NCI-H2081 (cell line): Measurements from ENCODE around the gene CPZ.
"Not testable (repeated sequence)": the region's sequence is repeated elsewhere in the genome, so short reads cannot be mapped to it uniquely, and the experiment has no call there.

ENCODE experiments used
- DNase-seq, 2 experiments: peaks; one replicate each; lab custom pipeline; 2025; lab: John Stamatoyannopoulos, UW

The CPZ gene

DNA sequence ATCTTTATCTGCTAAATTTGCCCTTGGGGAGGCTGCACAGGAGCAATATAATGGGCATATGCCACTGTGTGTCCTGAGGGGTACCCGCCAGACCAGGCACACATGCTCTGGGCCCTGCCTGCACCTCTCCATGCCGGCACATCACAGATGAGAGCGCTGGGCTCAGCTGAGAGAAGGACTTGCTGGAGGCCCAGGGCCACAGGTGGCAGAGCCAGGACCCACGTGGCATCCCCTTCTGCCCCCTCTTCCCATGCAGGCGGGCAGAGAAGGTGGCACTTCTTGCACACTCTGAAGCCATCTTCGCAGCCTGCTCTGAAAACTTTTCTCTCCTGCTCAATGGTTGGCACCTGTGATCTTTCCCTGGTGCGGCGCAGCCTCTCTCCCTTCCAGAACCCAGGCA is 20.1 kb downstream of the CPZ start:
- no peak for DNase-seq

DNA sequence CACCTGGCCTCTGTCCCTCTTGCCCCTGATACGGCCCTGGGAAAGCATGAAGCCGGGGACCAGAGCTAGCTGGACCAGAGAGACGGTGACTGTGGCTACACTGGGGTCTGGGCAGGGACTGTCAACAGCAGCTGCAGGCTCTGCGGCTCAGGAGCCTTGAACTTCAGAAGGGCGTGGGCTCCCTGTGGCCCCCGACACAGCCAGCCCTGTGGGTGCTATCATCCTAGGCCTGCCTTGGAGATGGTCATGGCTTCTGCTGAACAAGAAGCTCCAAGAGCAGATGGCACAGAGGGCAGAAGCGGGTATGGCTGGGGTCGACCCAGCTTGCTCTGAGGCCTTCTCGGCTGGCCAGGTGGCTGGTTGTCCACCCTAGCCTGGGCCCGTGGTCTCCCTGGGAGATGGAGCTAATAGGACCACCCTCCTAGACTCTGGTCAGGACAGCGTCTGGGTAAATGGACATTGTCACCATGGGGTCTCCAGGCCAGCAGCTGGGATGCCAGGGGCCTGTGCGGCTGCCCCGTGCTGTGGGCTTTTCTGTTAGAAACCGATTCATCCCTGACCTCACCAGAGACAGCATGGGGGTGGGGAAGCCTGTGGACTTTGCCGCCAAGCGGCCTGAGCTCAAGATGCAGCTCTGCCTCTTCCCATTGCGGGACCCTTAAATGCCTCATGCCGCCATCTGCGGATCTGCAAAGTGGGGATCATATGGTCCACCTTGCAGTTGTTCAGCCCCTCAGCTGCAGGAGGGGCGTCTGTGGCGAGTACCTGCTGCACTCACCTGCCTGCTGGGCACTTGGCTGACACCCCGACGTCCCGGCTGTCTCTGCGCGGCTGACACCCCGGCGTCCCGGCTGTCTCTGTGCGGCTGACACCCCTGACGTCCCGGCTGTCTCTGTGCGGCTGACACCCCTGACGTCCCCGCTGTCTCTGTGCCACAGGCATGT is 21.1 kb downstream of the CPZ start:
- no peak for DNase-seq

DNA sequence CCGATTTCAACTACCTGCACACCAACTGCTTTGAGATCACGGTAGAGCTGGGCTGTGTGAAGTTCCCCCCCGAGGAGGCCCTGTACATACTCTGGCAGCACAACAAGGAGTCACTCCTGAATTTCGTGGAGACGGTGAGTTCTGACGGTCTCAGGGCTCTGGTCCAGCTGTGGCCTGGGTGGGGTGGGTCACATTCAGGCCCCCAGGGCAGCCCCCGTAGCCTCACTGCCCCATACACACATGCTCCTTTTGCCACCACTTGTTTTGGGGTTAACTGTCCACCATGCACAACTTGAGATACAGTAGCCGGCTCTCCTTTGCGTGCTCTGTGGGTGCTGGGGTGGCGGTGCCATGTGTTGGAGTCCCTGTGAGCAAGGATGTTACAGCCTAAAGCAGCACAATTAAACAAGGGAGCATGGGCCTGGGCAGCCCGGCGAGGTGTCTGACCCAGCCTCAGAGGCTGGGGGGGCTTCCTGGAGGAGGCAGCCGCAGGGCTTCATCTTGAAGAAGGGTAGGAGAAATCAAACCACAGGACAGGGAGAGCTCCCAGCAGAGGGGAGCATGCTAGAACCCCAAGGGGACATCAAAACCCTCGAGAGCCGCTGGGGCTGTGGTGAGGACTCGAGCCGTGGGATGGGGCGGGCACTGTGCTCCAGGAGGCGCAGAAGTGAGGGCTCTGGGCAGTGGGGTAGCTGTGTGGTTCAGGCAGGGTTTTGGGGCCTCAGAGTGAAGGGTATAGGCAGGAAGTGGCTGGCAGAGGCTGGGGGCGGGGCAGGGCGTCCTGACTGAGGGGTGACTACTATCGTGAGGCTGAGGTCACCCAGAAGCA is 22.0 kb downstream of the CPZ start:
- DNase-seq = no peak

DNA sequence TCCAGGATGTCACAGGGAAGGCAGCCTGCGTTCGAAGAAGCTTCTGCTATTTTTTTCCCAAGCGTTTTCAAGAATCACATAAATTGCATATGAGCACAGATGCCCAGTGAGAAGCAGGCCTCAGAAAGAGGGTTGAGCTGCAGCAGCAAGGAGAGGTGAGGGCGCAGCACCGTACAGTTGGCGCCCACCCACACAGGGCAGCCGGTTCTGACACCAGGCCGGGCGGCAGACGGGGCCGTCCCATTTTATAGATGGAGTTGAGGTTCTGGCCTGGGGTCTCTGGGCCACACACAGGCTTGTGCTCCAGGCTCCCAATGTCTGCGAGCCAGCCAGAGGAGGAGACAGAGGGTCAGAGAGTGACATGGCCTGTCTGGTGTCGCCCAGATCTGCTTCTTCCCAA is 22.8 kb downstream of the CPZ start:
- DNase-seq = no peak

DNA sequence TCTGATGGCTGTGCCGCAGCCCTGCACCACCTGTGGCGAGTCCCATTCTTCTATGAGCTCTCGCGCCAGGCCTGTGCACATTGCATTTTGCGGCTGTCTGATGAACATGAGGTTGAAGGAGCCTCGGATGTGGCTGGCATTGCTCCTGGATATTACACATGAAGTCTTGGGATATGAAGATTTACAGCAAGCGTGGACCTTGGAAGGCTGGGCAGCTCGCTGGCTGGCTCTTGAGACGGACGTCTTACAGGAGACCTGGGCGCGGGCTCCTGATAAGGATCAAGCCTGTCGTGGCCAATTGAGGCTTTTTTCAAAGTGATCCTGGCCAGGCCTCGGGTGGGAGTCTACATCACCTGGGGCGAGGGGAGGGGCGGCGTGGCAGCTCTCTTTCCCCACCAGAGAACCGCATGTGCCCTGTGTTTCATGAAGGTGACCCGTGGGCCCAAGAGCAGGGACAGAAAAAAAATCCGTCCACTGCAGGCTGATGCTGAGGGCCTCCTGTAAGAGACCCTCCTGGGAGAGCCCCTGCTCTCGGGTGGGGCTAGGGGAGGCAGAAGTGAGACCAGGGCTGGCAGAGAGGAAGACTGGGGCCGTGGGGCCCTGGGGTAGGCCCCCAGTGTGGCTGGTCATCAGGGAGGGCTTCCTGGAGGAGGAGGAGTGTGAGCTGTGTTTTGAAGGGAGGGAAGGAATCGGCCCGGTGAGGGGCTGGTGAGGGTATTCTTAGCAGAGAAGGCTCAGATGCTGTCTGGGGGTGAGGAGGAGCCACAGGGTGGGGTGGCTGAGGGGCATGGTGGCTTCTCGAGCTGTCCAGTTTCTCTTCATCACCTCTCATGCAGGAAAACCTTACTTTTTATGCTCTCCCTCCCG is 23.6 kb downstream of the CPZ start:
- no peak for DNase-seq

DNA sequence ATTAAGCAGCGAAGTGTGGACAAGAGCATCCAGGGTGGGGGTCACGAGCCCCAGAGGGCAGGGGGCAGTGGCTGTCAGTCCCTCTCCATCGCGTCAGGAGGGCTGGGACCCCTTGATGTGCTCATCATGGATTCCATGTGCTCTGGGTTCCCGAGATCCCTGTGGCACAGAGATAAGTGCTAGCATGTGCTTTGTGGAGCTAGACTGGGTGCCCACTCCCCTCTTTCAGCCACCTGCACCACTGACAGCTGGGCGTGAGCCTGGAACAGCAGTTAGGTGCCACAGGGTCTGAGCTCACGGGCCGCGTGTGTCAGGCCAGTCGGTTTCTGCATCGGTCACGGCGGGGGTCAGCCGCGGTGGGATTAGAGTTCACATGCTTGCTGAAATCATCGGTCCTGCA is 24.3 kb downstream of the CPZ start:
- no peak for DNase-seq

DNA sequence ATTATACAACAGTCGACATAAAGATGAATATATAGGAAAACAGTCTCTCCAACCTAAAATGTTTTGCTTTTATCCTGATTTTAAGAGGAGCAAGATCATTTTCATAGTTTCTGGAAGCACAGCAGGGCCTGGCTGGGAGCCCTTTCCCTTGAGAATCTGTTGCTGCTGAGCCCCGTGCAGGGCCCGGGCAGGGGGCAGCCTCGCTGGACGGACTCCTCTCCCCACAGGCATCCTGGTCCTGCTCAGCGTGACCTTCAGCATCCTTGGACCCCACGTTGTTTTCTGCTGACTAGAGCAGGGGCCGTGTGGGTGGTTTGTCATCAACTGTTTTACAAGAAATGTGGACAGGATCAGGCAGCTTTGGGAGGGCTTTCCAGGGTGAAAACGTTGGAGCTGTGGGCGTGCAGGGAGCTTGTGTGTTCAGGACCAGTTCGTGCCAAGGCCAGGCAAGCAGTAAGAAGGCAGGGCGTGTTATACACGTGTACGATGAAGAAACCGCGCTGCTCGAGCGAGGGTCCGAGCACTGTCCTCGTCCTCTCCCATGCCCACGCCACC is 25.0 kb downstream of the CPZ start:
- no peak for DNase-seq

DNA sequence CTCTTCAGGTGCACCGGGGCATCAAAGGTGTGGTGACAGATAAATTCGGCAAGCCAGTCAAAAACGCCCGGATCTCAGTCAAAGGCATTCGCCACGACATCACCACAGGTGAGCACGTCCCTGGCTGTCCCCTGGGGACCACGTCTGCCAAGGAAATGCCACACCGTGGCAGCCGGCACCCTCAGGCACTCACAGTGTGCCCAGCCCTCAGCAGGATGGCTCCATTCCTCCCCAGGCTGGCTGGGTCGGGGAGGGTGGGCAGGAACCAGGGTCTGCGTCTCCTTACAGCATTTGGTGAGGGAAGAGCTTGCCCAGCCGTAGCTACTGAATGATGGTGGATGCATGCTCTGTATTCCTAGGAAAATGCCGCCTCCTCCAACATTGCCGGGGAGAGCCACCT is 25.9 kb downstream of the CPZ start:
- no peak for DNase-seq

DNA sequence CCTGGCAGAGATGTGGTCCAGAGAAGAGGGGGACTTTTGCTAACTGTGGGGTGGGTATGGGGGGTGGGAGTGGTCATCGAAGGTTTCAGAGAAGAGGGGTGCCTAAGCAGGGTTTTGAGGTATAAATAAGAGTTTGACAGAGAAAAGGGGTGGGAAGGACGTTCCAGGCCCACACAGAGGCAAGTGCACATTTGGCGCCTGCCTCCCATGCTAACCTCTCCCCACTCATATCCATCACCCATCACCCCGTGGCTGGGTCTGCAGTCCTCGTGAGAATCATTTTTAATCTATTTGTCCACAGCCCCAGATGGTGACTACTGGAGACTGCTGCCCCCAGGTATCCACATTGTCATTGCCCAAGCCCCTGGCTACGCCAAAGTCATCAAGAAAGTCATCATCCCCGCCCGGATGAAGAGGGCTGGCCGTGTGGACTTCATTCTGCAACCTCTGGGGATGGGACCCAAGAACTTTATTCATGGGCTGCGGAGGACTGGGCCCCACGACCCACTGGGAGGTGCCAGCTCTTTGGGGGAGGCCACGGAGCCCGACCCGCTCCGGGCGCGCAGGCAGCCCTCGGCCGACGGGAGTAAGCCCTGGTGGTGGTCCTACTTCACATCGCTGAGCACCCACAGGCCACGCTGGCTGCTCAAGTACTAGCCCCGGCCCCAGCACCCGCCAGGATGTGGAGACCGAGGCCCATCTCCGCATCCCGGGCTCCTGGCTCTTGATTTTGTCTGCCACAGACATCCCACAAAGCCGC is 26.6 kb downstream of the CPZ start:
- DNase-seq = no peak

DNA sequence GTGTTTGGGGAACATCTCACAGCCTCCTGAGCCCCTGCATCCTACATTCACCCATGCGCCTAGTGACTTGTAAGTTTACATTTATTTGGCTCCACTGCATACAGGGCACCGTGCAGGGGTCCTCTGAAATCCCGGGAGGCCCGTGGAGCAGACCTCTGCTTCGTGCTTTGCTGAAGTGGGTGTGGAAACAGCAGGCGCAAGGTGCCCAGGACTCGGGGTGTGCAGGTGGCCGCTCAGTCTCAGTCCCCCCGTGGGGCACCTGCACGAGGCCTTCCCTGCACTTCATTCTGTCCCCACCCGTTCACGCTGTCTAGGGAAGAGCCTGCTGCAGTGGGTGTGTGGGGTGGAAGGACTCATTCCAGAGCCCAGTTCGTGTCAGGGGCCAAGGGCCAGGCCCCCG is 28.6 kb downstream of the CPZ start:
- not testable (repeated sequence) for DNase-seq

DNA sequence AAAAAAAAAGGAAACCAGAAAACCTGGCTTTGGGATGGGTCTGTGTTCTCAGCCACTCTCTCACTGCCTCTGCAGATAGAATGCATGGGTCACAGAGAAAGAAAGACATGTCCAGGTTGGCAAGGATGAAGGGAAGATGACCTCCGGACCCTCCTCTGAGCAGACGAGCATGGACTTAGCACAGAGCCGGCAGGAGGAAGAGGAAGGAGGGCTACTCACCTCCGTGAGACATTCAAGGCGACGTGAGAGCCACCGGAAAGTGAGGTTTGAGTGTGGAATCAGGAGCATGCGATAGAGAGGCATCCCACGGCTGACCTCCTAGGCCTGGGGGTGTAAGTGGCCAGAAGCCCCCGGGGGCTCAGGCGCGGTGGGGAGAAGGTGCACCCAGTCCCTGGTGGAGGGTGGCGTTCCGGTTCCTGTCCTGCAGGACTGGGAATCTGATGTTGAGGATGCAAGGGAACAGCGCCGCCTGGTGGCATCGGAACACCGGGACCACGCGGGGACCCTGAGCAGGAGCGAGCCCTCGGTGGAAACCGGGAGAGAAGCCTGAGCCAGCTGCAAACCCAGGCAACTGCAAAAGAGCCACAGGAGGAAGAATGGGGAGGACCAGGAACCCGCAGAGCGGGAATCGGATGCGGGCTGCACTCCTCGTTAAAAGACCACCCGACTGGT is 32.2 kb downstream of the CPZ start:
- not testable (repeated sequence) for DNase-seq

DNA sequence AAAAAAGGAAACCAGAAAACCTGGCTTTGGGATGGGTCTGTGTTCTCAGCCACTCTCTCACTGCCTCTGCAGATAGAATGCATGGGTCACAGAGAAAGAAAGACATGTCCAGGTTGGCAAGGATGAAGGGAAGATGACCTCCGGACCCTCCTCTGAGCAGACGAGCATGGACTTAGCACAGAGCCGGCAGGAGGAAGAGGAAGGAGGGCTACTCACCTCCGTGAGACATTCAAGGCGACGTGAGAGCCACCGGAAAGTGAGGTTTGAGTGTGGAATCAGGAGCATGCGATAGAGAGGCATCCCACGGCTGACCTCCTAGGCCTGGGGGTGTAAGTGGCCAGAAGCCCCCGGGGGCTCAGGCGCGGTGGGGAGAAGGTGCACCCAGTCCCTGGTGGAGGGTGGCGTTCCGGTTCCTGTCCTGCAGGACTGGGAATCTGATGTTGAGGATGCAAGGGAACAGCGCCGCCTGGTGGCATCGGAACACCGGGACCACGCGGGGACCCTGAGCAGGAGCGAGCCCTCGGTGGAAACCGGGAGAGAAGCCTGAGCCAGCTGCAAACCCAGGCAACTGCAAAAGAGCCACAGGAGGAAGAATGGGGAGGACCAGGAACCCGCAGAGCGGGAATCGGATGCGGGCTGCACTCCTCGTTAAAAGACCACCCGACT is 37.8 kb downstream of the CPZ start:
- DNase-seq = not testable (repeated sequence)

DNA sequence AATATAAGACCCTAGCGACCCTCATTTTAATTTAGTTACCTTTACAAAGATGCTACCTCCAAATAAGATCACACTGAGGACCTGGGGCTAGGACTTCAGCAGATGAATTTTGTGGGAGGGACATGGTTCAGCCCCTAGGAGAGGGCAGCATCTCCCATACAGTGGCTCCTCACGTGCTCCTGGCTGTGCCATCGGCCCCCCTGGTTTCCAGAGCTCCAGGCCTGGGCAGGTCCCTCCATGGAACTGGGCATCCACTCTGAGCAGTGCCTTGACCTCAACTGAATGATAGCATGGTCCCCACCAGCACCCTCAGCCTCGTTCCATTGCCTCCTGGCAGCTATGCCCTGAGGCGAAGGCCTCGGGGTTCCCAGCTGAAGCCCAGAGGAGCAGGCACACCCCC is 39.3 kb downstream of the CPZ start:
- not testable (repeated sequence) for DNase-seq

DNA sequence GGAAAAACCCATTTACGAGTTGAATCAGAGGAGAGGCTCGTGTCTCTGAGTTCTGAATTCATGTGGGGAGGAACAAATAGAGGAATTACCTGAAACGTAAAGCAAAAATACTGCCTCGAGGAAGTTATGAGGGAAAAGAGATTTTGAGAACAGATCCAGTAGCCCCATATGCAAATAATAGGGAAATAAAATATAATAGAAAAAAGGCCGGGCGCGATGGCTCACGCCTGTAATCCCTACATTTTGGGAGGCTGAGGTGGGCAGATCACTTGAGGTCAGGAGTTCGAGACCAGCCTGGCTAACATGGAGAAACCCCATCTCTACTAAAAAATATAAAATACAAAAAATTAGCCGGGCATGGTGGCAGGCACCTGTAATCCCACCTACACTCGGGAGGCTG is 42.2 kb downstream of the CPZ start:
- DNase-seq = not testable (repeated sequence)

DNA sequence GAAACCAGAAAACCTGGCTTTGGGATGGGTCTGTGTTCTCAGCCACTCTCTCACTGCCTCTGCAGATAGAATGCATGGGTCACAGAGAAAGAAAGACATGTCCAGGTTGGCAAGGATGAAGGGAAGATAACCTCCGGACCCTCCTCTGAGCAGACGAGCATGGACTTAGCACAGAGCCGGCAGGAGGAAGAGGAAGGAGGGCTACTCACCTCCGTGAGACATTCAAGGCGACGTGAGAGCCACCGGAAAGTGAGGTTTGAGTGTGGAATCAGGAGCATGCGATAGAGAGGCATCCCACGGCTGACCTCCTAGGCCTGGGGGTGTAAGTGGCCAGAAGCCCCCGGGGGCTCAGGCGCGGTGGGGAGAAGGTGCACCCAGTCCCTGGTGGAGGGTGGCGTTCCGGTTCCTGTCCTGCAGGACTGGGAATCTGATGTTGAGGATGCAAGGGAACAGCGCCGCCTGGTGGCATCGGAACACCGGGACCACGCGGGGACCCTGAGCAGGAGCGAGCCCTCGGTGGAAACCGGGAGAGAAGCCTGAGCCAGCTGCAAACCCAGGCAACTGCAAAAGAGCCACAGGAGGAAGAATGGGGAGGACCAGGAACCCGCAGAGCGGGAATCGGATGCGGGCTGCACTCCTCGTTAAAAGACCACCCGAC is 43.5 kb downstream of the CPZ start:
- DNase-seq = not testable (repeated sequence)

DNA sequence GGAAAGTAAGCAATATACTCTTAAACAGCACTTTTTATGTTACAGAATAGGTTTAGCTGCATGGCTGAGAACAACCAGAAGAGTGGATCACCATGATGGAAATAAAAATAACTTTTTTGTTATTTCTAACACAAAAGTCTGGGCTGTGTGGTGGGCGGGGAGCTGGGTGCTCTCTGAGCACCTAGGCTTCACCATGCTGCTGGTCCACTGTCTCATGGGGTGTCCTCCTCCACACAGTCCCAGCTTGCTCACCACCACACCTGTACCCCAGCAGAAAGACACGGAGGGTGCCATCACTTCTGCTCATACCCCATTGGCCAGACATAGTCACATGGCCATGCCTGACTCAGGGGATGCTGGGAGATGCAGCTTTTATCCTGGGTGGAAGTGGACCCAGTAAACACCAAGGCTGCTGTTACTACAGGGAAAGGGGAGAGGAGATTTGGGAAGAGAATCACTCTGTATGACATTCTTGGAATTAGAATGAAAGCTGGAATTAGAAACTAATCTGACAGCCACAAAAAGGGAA is 45.0 kb downstream of the CPZ start:
- DNase-seq = no peak

DNA sequence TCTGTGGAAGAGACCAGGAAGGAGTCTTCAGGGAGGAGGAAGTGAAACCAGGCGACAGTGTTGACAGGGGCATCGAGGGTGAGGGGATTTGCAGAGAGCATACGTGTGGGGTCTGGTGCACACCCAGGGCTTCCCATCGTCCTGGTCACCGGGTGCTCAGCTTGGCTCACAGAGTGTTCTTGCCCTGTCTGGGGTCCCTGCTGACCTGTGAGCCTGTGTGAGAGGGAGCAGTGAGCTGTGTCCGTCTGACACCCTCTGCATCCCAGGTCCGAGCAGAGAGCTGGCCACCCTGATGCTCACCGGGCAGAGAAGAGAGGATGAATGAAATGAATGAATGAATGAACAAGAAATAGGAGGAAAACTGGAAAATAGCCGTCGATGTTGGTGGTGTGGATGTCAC is 46.5 kb downstream of the CPZ start:
- no peak for DNase-seq

DNA sequence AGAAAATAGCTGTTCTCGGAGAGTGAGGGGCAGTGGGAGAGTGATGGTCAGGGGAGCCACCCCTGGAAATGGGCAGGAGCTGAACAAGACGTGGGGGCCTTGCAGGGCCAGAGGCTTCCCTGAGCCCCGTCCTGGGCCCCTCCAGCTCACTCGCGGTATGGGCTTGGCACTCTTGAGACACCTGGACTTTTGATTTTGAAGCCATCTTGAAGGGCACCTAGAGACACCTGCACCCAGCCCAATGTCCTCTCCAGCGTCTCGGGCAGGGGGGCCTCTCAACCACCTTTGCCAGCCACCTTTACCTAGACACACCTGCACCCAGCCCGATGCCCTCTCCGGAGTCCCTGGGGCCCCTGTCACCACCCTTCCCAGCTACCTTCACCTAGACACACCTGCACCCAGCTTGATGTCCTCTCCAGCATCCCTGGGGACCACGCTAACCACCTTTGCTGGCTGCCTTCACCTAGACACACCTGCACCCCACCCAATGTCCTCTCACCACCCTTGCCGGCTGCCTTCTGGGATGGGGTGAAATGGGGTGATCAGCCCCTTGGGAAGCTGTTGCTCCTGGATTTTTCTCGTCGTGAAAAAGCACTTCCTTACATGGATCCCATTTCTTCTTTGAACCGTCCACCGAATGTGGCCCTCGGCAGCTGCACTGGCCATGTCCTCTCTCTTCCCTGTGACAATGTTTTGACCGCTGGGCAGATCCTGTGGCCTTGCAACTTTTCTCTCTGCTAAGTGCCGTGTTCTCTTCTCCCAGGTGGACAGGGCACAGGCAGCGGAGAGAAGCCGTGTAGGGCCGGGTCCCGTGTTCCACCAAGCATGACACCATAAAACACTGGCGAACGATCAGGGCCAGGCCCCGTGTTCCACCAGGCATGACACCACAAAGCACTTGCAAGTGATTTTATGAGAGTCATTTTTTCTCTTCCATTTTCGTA is 47.5 kb downstream of the CPZ start:
- no peak for DNase-seq
